Hematopoietic multipotent progenitor cell treated with erythropoietin and hydrocortisone succinate and interleukin-3 and kit ligand, for 4 days (in vitro differentiated cells): ENCODE data around the gene CPT1A.
"Not testable (repeated sequence)": the region's sequence is repeated elsewhere in the genome, so short reads cannot be mapped to it uniquely, and the experiment has no call there.

Source experiments
- DNase-seq: peaks from one replicate; pipeline ENCODE4 v3.0.0-alpha.2; 2015

CPT1A gene

DNA sequence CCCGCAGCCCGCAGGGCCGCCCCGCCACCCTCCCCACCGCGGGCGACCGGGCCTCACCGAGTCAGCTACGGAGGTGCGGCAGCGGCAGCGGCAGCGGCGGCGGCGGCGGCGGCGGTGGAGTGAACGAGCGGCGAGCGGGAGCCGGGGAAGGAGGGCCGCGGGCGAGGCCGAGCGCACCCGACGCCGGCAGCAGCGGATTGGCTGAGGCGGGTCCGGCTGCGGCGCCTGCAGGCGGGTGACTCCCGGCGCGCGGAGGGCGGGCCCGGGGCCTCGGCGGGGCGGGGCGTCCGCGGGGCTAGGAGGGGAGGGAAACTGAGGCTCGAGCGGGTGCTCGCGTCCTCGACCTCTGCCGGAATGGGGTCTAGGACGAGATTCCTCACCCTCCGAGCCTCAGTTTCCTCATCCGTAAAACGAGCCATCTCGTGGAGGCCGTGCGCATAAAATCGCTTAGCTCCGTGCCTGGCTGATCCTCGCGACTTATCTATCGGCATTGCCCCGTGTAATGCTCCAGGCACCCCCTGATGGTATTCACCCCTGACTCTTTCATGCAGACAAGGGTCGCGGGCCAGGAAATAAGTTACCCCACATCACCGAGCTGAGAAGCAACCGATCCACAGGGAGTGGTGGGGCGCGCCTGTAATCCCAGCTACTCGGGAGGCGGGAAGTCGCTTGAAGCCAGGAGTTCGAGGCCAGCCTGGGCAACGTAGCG, at the start of gene CPT1A:
Gene CPT1A, minus strand, starts transcription at position 199 of the 709 bp plus-strand sequence. CDS start 26,442 bp downstream, outside the sequence.
- DNase-seq, result peak; percentile 93

DNA sequence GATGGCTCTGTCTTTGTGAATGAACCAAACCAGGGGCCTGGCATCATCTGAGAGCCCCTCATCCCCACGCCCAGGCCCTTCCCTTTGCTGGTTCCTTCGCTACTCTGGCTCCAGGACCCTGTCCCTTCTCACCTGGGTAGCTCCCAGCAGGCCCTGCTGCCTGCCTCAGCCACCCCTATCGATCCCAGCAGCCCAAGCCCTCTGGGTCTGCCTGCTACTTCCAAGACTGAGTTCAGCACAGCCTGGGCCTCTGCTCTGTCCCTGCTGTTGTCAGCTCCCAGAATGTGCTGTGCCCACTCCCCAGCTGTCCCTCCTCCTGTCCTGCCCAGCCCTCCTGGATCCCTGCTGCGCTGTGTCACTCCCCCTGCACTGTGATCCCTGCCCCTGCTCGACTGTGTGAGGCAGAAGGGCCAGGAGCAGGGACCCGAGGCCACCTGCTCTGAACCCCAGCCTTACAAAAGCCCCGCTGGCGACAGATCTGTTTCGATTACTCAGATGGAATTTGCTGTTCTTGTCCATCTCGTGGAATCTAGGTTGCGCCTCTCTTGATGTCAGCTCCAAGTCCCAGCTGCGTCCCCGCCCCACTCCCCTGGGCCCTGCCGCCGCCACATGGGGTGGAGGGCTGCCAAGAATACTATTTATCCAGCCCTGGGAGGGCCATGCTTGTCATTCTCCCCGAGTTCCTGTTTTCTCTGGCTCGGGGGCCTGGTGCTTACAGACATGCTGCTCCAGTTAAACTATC, 48.9 kb upstream of the CPT1A start:
- peak; percentile 79 for DNase-seq

DNA sequence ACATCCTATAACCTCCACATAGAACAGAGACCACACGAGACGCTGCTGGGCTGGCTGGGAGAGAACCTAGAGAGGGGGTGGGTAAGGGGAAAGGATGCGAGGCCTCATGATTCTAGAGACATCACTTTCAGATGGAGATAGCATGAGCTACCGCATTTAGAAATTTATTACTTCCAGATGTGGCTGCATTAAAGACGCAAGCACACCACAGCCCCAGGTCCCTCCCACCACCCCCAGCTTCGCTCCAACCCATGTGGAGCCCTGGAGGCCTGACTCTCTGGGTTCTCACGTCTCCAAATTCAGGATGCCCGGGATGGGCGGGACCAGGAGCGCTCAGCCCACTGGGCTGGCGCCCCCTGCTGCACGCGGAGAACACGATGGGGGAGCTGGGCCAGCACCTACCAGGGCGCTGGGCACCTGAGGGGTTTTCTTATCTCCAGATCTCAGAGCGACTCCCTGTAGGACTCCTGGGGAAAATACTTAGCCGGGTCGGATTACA, 48.3 kb upstream of the CPT1A start:
- peak; percentile 13 for DNase-seq

DNA sequence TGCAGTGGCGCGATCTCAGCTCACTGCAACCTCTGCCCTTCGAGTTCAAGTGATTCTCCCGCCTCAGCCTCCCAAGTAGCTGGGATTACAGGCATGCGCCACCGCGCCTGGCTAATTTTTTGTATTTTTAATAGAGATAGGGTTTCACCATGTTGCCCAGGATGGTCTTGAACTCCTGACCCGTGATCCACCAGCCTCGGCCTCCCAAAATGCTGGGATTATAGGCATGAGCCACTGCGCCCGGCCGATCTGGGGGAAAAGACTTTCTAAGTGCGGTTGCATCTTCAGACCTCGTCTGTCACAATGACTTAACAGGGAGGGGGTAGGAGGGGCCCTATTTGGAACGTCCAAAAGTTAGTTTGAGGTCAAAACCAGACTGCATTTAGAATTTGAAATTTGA, 43.1 kb upstream of the CPT1A start:
- DNase-seq, result not testable (repeated sequence)

DNA sequence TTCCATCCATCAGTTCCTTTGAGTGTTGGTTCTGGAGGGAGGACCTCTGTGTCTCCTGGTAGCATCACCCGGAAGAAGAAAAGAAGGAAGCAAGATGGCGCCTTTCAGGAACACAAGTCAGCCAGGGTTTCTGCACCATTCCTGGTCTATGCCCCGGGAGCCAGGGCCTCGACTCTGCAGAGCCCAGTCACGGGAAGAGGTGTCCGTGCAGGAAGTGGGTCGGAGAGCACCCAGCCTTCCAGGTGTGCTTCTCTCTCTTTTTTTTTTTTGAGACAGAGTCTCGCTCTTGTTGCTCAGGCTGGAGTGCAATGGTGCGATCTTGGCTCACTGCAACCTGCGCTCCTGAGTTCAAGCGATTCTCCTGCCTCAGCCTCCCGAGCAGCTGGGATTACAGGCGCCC, 40.7 kb upstream of the CPT1A start:
- DNase-seq, result no peak

DNA sequence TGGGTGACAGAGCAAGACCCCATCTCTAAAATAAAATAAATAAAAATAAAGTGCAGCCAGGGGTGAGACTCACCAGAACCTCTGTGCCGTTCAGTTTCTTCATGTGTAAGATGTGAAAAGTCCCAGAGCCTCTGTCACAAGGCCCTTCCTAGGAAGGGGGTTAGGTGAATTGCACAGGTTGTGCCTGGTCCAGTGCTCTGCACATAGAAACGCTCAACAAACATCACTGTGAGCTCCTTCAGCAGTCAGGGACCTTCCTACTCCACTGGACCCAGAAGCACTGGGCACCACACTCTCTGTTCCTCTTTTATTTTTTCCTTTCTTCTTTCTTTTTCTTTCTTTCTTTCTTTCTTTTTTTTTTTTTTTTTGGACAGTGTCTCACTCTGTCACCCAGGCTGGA, 39.6 kb upstream of the CPT1A start:
- no peak for DNase-seq

DNA sequence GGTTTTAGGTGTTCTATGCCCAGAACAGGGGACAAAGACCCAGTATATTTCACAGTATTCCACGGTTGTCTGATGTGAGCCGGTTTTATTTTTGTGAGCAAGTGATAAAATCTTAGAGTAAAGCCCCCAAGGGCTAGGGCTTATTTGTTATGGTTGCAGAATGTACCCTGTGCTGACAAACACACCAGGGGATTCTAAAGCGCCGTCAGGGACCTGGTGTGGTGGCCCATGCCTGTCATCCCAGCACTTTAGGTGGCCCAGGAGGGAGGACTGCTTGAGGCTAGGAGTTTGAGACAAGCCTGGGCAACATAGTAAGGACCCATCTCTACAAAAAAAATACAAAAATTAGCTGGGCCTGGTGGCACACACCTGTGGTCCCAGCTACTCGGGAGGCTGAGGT, 39.1 kb upstream of the CPT1A start:
- DNase-seq, result no peak

DNA sequence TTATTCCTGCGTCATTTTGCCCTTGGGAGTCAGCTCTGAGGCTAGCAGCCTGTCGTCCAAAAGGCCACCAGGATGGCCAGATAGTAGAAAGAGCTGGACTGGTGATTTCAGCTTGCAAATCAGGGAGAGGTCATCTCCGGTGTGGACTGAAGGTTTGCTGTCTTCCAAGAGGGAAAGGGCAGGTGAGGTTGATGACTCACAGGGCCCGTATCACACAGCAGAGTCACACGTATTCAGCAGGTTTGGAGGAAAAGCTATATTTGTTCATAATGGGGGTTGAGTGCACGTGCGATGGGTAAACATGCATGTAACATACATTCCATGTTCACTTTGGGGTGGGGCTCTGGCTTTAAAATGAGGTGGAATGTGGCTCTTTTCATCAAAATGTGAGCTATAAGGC, 36.3 kb upstream of the CPT1A start:
- DNase-seq, result no peak

DNA sequence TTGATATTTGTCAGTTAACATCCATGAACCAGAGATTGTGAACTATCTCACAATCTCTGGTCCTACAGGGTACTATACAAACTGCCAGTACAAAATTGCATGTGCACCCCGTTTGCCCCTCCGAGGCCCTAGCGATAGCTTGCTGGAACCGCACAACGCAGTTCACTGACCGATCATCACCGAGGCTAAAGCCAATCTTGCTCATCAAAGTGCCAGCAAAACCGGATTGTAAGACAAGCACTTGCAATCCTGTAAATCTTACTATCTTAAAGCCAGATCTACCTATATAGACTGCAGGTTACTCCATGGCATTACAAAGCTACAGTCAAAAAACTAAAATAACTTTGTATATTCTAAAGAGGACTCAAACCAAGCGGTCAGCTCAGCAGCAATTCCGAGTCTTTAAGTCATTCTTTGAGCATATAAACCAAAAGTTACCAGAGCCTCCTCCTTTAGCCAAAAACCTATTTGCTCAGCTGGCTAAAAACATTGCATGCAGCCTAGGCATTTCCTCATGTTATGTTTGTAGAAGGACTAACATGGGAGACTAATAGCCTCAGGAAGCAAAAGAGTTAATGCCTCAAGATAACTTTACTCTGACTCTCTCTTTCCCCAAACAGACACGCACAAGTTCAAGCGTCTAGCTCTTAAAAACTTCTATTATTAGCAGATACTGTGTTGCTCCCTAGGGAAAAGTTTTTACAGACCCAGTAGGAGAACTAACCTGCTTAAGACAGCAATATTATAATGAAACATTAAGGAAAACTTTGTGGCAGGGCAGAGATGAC, 30.7 kb upstream of the CPT1A start:
- no peak for DNase-seq

DNA sequence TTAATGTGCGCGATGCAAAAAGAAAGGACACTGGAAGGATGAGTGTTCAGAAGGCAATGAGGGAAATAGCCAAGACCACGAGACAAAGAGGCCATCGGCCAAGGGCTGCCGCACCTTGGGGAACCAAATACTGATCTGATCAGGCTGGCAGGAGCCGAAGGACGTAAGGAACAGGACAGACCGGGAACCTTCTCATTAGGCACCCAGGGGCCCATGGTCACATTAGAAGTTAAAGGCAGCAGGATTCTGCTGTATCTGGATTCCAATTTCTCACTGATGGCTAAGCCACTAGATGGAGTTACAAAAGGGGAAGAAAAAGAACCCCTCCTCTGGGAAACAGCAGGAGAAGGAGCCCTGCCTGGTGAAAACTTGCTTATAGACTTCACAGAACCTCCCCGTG, 28.8 kb upstream of the CPT1A start:
- DNase-seq, result peak; percentile 25

DNA sequence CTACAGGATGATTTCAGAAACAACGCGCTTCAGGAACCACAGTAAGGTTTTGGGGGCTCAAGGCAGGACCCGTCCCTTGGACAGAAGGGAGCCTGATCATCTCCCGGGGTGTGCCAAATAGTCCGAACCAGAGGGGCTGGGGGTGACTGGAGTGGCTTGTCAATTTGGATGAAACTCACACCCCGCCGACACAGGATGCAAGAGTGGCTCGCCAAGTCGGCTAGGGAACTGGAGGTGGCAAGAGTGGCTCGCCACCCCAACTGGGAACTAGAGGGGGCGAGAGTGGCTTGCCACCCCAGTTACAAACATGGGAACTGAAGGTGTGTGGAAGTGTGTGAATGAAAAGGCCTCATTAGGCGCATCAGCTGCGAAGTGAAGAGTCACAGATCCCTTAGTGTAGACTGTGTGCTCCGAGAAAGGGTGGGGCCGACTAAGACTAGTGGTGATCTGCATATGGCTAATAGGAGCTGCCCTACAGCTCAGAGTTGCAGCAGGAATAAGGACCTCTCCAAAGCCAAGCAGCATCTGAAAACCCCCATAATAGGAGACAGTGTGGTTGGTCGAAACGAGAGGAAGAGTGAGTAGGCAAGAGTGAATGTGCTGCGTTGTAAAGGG, 26.6 kb upstream of the CPT1A start:
- no peak for DNase-seq

DNA sequence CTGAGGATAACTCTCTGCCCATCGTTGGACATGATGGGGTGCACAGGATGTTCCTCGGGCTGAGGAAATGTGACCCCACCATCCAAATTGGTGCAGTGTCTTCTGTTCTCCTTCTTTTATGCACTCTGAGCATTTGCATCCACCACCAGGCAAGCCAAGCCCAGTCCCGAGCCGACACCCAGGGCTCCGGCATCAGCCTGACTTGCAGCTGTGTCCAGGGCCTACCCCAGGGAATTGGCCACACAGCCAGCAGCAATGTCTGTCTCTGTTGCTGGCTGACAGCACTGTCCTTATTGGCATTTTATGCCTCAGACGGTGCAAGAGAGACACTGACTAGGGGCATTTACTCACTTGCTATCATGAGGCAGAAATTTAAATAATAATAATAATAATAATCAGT, 25.4 kb upstream of the CPT1A start:
- DNase-seq, result no peak

DNA sequence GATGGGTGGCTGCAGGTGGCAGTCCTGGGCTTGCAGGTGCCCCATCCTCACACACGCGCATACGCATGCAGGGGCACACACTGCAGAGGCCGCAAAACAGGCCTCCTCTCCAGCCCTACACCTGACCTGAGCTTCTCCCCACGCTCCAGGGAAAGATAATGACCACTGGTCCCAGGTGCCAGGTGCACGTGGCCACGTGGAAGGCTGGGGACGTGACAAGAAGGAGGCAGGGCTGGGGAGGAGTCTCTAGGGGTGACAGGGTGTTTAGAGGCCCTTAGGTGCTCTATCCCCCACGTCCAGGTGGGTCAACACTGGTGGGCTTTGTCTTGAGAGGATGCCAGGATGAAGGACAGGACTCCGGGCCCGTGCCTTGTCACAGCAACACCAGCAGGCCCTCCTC, 23.5 kb upstream of the CPT1A start:
- no peak for DNase-seq

DNA sequence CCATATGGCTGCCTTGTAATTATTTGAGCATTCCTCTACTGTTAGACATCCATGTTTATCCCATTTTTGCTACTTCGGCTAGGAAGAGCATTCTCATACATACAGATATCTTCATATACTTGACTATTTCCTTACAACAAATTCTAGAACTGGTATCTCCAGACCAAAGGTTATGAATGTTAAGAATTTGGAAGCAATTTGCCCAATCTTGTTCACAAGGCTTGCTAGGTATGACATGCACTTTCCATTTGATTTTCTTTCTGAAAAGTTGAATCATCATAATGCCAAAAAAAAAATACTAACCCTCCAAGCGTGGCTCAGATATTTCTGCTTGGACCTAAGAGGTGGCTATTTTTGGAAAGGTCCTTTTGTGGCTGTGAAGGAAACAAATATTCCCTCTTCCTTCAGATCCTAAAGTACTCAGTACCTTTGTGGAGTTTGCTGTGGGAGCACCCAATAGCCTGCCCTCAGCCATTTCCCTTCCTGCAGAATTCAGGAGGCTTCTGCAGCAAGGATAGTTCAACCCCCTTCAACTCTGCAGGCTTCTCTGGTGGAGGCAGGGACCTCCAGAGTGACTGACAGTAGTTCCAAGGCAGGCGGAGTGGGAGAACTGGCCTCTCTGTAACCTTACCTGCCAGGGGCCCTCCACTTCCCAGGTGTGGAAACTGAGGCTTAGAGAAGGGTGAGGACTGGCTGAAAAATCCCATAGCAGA, 22.0 kb upstream of the CPT1A start:
- no peak for DNase-seq

DNA sequence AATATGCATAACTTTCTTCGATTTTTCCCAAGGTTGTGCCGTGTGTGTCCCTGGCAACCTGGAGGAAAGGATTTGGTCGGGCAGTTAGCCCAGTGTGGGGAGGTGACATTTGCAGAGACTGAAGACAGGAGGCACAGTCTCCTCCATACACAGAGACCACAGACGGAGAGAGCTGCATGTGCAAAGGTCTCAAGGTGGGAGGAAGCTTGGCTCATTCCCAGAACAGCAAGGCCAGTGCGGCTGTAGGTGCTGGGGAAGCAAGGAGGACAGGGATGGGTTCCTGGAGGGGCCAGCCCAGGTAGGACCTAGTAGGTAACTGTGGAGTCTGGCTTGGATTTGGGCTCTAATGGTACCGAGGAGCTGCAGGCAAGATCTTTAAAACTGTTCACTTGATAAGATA, 20.7 kb upstream of the CPT1A start:
- DNase-seq, result no peak

DNA sequence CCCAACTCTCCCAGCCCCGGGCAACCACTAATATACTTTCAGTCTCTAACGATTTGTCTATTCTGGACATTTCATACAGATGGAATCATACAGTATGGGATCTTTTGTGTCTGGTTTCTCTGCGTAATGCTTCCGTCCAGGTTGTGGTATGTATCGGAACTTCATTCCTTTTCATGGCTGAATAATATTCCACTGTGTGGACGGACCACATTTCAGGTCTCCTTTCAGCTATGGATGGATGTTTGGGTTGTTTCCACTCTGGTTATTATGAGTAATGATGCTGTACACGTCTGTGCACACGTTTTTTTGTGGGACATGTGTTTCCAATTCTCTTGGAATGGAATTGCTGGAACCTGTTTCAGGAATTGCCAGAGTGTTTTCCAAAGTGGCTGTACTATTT, 17.4 kb upstream of the CPT1A start:
- DNase-seq, result no peak

DNA sequence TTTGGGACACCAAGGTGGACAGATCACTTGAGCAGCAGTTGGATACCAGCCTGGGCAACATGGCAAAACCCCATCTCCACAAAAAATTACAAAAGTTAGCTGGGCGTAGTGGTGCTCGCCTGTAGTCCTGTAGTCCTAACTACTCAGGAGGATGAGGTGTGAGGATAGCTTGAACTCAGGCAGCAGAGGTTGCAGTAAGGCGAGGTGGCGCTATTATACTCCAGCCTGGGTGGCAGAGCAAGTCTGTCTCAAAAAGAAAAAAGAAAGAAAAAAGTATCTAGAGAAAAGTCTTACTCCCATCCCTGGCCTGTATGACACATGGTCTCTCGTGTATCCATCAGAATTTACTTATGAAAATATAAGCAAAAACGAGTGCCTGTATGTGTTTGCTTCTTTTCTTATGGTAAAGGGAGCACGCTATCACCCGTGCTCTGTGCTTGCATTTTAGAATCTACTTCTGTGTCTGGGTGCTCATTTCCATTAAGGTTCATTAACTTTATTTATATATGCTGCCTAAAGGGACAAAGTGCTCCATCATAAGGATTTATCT, 15.4 kb upstream of the CPT1A start:
- no peak for DNase-seq

DNA sequence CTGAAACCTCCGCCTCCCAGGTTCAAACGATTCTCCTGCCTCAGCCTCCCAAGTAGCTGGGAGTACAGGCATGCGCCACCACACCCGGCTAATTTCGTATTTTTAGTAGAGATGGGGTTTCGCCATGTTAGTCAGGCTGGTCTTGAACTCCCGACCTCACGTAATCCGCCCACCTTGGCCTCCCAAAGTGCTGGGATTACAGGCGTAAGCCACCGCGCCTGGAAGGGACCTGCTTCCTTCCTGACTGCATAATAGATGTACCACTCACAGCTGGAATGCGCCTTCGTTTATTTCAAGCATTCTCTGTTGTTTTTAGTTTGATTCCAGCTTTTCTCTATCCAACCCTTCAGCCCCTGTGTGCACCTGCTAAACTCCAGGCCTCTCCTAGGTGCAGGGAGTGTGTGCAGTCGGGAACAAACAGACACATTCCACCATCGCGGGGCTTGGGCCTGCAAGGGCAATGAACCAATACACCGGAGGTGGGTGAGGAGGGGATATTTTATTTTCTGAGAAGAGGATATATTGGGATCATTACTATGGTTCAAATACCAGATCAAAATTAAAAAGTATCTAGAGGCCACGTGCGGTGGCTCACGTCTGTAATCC, 14.8 kb upstream of the CPT1A start:
- DNase-seq, result not testable (repeated sequence)

DNA sequence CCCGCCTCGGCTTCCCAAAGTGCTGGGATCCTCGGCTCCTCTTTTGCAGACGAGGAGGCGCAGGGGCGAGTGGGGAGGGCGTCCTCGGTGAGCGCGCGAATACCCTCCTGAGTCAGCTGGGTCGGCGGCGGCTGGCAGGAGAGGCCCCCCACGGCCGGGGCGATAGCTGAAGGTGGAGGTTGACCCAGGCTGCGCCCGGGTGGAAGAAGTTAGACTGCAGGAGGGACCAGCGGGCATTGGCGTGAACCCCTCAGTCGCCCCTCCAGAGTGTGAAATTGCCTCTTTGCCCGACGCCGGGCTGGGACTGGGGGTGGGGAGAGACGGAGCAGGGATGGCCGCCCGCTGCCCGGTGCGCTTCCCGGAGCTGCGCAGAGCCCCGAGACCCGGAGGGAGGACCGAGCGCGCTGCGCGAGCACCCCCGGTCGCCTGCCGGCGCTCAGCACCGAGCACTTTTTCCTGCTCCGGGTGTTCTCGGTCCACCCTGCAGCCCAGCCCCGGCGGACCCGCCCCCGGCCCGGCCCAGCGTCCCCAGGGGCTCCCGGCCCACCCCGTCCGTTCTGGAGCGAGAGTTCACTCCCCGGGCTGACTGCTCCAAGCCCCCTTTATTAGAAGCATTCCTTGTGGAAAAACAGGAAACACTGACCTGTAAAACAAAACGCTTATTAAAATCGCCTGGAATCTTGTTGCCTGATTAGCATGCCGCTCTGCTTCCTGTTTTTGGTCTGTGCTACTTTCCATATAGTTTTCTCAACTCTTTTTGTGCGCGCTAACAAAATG, 13.7 kb upstream of the CPT1A start:
- peak; percentile 83 for DNase-seq

DNA sequence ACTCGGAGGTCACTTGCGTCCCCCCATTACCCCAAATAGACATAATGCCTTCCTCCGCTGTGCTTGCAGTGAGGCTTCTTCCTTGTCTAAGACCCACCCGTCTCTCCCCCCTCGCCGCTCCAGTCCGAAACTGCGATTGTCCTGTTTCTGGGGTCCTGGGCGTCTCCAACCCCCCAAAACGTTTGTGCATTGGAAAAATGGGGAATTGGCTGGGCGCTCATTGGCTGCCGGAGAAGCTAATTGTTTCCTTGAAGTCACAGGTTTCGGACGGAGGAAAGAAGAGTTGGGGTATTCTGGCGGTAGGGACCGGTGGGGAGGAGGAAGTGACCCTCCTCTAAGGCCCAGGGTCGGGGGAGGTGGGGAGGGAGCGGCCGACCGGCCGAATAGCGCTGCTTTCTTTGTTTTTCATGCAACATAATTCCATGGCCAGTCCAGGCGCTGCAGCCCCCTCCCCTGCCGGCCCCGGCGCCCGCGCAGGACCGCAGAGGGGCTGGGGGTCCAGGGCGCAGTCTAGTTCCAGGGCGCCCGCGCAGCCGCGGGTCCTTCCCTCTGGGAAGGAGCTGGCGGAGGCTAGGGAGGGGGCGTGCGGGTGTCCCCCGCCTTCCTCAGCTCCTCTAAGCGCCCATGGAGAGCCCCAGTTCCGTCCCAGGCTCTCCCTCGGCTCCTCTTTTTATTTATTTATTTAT, 12.7 kb upstream of the CPT1A start:
- no peak for DNase-seq
